ENCODE data around the gene TBC1D14. TPM values are rescaled to one million over a fixed set of nuclear protein-coding genes. Genes with fewer than 3 reads are reported as not detected.
A peak's percentile ranks its signal among the peaks of the same experiment; 100 is the strongest.

TBC1D14 gene
- total and polyA plus RNA-seq, 5 donors from 2014 or later: 46.6 to 67.7 (median 52.2) TPM

- ATAC-seq (ENCODE audit: low read depth in 2 of 2): no peak
- Mint-ChIP-seq H3K9me3 (no peaks in the 10 kb centered on the region), H3K36me3 (peaks cover 58% of the 10 kb centered on the region), H3K4me3 (peak overlapping the region in 2 of 4 donors; percentile 26 to 85), H3K27me3 (no peaks in the 10 kb centered on the region), H3K27ac (peak overlapping the region; percentile 88 to 96 (median 94)), H3K4me1 (peaks cover 26 to 81% (median 65%) of the 10 kb centered on the region in 4 donors)
- DNase-seq: no peak
- Histone ChIP-seq H3K4me1 (ENCODE audit: control insufficient read depth, insufficient read depth, low read length, poor library complexity, severe bottlenecking) (peaks cover 52% of the 10 kb centered on the region), H3K36me3 (ENCODE audit: control insufficient read depth, insufficient read depth, low read length) (peaks cover 21% of the 10 kb centered on the region), H3K27me3 (ENCODE audit: control insufficient read depth, insufficient read depth, low read length) (no peaks in the 10 kb centered on the region), H3K4me3 (ENCODE audit: low read depth, low read length) (peak overlapping the region; percentile 77), H3K27ac (ENCODE audit: insufficient read depth, low read length, poor library complexity, severe bottlenecking) (no peak overlapping the region), H3K9me3 (ENCODE audit: control insufficient read depth in 2 of 2, low read length in 2 of 2) (no peaks in the 10 kb centered on the region)
Measured at GRCh38 chr4:6928081-6928480, 18.5 kb downstream of the TBC1D14 start.

DNA sequence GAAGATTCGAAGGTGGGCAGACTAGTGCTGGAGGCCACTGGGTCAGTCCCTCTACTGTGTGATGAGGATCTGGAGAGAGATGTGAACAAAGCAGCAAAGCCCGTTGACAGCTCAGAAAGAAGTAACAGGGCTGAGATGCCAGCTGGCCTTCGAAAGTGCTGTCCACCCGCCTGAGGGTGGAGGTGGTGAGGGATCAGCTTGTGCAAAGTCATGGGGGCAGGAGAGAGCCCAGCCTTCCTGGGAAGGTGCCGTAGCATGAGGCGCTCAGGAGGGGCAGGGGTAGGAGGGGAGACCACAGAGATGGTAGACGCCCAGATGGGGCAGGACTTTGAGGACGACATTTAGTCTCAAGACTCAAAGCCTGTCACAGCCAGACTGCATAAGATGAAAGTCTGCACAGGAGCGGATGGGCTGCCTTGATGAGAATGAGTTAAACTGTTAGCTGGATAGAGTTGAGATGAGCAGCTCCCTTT is 19.7 kb downstream of the TBC1D14 start:
- DNase-seq: no peak
- peak overlapping the region; percentile 88 to 96 (median 94) for H3K27ac Mint-ChIP-seq
- H3K4me3 Mint-ChIP-seq: peak overlapping the region in 3 of 4 donors; percentile 0 to 32 (median 17)
- H3K4me1 Mint-ChIP-seq: peaks cover 26 to 84% (median 69%) of the 10 kb centered on the region in 4 donors
- Histone ChIP-seq H3K36me3 (ENCODE audit: control insufficient read depth, insufficient read depth, low read length) (peaks cover 11% of the 10 kb centered on the region), H3K4me3 (ENCODE audit: low read depth, low read length) (no peak overlapping the region), H3K27me3 (ENCODE audit: control insufficient read depth, insufficient read depth, low read length) (no peaks in the 10 kb centered on the region), H3K9me3 (ENCODE audit: control insufficient read depth in 2 of 2, low read length in 2 of 2) (no peaks in the 10 kb centered on the region), H3K4me1 (ENCODE audit: control insufficient read depth, insufficient read depth, low read length, poor library complexity, severe bottlenecking) (peaks cover 51% of the 10 kb centered on the region), H3K27ac (ENCODE audit: insufficient read depth, low read length, poor library complexity, severe bottlenecking) (no peak overlapping the region)
- H3K36me3 Mint-ChIP-seq: peaks cover 57% of the 10 kb centered on the region
- H3K27me3 Mint-ChIP-seq: no peaks in the 10 kb centered on the region
- ATAC-seq (ENCODE audit: low read depth in 2 of 2): no peak
- no peaks in the 10 kb centered on the region for H3K9me3 Mint-ChIP-seq

DNA sequence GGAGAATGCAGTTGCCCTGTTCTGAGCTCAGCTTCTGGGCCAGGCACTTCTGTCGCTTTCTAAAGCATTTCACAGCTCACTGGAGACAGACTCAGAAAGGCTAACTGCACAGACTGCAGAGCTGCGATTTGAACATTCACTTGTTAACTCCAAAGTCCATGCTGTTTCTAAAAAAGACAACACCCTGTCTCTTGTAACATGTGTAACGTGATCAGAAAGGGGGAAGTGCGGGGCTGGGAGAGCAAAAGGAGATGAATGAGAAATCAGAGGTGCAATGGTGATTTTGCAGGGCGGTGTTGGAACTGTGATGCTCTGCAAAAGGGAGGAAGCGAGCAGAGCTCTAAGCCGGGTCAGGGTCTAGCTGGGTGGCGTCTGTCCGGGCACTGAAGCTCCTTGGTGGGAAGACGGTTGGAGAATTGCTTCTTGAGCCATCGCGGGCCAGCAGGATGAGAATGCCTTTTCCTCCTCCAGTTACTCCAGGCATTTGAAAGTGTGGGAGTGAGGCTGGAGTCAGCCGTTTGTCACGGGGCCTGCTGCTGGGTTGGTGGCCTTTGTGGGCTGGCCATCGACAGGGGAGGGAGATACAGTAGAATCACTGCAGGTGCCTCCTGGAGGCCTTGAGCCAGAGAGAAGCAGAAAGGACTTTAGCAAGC is 20.3 kb downstream of the TBC1D14 start:
- Histone ChIP-seq H3K36me3 (ENCODE audit: control insufficient read depth, insufficient read depth, low read length) (peaks cover 8% of the 10 kb centered on the region), H3K4me1 (ENCODE audit: control insufficient read depth, insufficient read depth, low read length, poor library complexity, severe bottlenecking) (peaks cover 48% of the 10 kb centered on the region), H3K27me3 (ENCODE audit: control insufficient read depth, insufficient read depth, low read length) (no peaks in the 10 kb centered on the region), H3K4me3 (ENCODE audit: low read depth, low read length) (no peak overlapping the region), H3K9me3 (ENCODE audit: control insufficient read depth in 2 of 2, low read length in 2 of 2) (no peaks in the 10 kb centered on the region), H3K27ac (ENCODE audit: insufficient read depth, low read length, poor library complexity, severe bottlenecking) (no peak overlapping the region)
- DNase-seq: no peak
- ATAC-seq (ENCODE audit: low read depth in 2 of 2): no peak
- Mint-ChIP-seq H3K9me3 (no peaks in the 10 kb centered on the region), H3K27ac (peak overlapping the region; percentile 76 to 89 (median 88)), H3K4me3 (peak overlapping the region in 2 of 4 donors; percentile 54 to 64), H3K27me3 (no peaks in the 10 kb centered on the region), H3K4me1 (peaks cover 26 to 83% (median 67%) of the 10 kb centered on the region in 4 donors), H3K36me3 (peaks cover 52% of the 10 kb centered on the region)

- Histone ChIP-seq H3K36me3 (ENCODE audit: control insufficient read depth, insufficient read depth, low read length) (peaks cover 20% of the 10 kb centered on the region), H3K9me3 (ENCODE audit: control insufficient read depth in 2 of 2, low read length in 2 of 2) (no peaks in the 10 kb centered on the region), H3K4me3 (ENCODE audit: low read depth, low read length) (no peak overlapping the region), H3K27ac (ENCODE audit: insufficient read depth, low read length, poor library complexity, severe bottlenecking) (no peak overlapping the region), H3K4me1 (ENCODE audit: control insufficient read depth, insufficient read depth, low read length, poor library complexity, severe bottlenecking) (peaks cover 24% of the 10 kb centered on the region), H3K27me3 (ENCODE audit: control insufficient read depth, insufficient read depth, low read length) (no peaks in the 10 kb centered on the region)
- H3K27ac Mint-ChIP-seq: no peak overlapping the region
- H3K27me3 Mint-ChIP-seq: no peaks in the 10 kb centered on the region
- ATAC-seq (ENCODE audit: low read depth in 2 of 2) (no peak), DNase-seq (no peak)
- no peak overlapping the region for H3K4me3 Mint-ChIP-seq
- no peaks in the 10 kb centered on the region for H3K9me3 Mint-ChIP-seq
- H3K4me1 Mint-ChIP-seq: peaks cover 23 to 77% (median 55%) of the 10 kb centered on the region in 4 donors
- peaks cover 51% of the 10 kb centered on the region for H3K36me3 Mint-ChIP-seq
Measured at GRCh38 chr4:6932475-6932874, 22.8 kb downstream of the TBC1D14 start.

DNA sequence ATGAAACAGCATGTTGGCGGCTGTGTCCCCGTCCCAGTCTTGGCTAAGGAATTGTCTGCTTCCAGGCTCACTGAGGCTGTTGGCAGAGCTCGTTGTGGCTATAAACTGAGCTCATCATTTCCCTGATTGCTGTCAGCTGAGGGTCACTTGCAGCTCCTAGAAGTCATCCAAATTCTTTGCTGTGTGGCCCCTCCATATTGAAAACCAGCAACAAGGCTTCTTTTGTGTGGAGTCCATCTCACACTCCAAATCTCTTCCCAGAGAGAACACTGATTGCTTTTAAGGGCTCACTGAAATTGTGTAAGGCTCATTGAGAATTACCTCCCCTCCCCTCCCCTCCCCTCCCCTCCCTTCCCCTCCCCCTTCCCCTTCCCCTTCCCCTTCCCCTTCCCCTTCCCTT is 23.3 kb downstream of the TBC1D14 start:
- H3K9me3 ChIP-seq (ENCODE audit: control insufficient read depth in 2 of 2, low read length in 2 of 2): no peaks in the 10 kb centered on the region
- H3K27me3 Mint-ChIP-seq: no peaks in the 10 kb centered on the region
- H3K4me1 ChIP-seq (ENCODE audit: control insufficient read depth, insufficient read depth, low read length, poor library complexity, severe bottlenecking): peaks cover 19% of the 10 kb centered on the region
- no peak overlapping the region for H3K27ac Mint-ChIP-seq
- no peak overlapping the region for H3K4me3 Mint-ChIP-seq
- DNase-seq (no peak), ATAC-seq (ENCODE audit: low read depth in 2 of 2) (no peak)
- H3K36me3 Mint-ChIP-seq: peaks cover 48% of the 10 kb centered on the region
- no peak overlapping the region for H3K27ac ChIP-seq (ENCODE audit: insufficient read depth, low read length, poor library complexity, severe bottlenecking)
- peaks cover 18 to 77% (median 54%) of the 10 kb centered on the region in 4 donors for H3K4me1 Mint-ChIP-seq
- peaks cover 20% of the 10 kb centered on the region for H3K36me3 ChIP-seq (ENCODE audit: control insufficient read depth, insufficient read depth, low read length)
- no peaks in the 10 kb centered on the region for H3K9me3 Mint-ChIP-seq
- no peaks in the 10 kb centered on the region for H3K27me3 ChIP-seq (ENCODE audit: control insufficient read depth, insufficient read depth, low read length)
- no peak overlapping the region for H3K4me3 ChIP-seq (ENCODE audit: low read depth, low read length)

- H3K27ac Mint-ChIP-seq: peak overlapping the region; percentile 81 to 95 (median 91)
- H3K9me3 ChIP-seq (ENCODE audit: control insufficient read depth in 2 of 2, low read length in 2 of 2): no peaks in the 10 kb centered on the region
- no peak for ATAC-seq (ENCODE audit: low read depth in 2 of 2)
- no peak overlapping the region for H3K27ac ChIP-seq (ENCODE audit: insufficient read depth, low read length, poor library complexity, severe bottlenecking)
- H3K27me3 ChIP-seq (ENCODE audit: control insufficient read depth, insufficient read depth, low read length): no peaks in the 10 kb centered on the region
- H3K4me1 Mint-ChIP-seq: peaks cover 18 to 71% (median 47%) of the 10 kb centered on the region in 4 donors
- no peaks in the 10 kb centered on the region for H3K9me3 Mint-ChIP-seq
- H3K36me3 ChIP-seq (ENCODE audit: control insufficient read depth, insufficient read depth, low read length): peaks cover 20% of the 10 kb centered on the region
- H3K4me3 Mint-ChIP-seq: peak overlapping the region in 1 of 4 donors; percentile 11
- H3K4me1 ChIP-seq (ENCODE audit: control insufficient read depth, insufficient read depth, low read length, poor library complexity, severe bottlenecking): peaks cover 18% of the 10 kb centered on the region
- peaks cover 45% of the 10 kb centered on the region for H3K36me3 Mint-ChIP-seq
- H3K4me3 ChIP-seq (ENCODE audit: low read depth, low read length): no peak overlapping the region
- no peak for DNase-seq
- H3K27me3 Mint-ChIP-seq: no peaks in the 10 kb centered on the region
Measured at GRCh38 chr4:6933691-6934430, 24.2 kb downstream of the TBC1D14 start.

DNA sequence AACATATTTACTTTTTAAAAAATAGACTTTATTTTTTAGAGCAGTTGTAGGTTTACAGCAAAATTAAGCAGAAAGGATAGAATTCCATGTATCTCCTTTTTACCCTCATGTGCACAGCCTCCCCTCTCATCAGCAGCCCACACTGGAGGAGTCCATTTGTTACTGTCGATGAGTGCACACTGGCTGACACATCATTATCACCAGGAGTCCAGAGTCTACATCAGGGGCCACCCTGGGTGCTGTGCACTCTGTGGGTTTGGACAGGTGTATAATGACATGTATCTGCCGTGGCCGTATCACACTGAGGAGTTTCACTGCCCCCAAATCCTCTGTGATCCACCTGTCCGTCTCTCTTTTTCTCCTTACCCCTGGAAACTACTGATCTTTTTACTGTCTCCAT is 26.3 kb downstream of the TBC1D14 start:
- no peaks in the 10 kb centered on the region for H3K27me3 ChIP-seq (ENCODE audit: control insufficient read depth, insufficient read depth, low read length)
- H3K4me3 Mint-ChIP-seq: no peak overlapping the region
- H3K4me1 ChIP-seq (ENCODE audit: control insufficient read depth, insufficient read depth, low read length, poor library complexity, severe bottlenecking): peaks cover 32% of the 10 kb centered on the region
- H3K9me3 ChIP-seq (ENCODE audit: control insufficient read depth in 2 of 2, low read length in 2 of 2): no peaks in the 10 kb centered on the region
- H3K27ac Mint-ChIP-seq: peak overlapping the region; percentile 12 to 89 (median 63)
- H3K36me3 ChIP-seq (ENCODE audit: control insufficient read depth, insufficient read depth, low read length): peaks cover 17% of the 10 kb centered on the region
- H3K4me3 ChIP-seq (ENCODE audit: low read depth, low read length): no peak overlapping the region
- DNase-seq: no peak
- no peak overlapping the region for H3K27ac ChIP-seq (ENCODE audit: insufficient read depth, low read length, poor library complexity, severe bottlenecking)
- no peak for ATAC-seq (ENCODE audit: low read depth in 2 of 2)
- peaks cover 36% of the 10 kb centered on the region for H3K36me3 Mint-ChIP-seq
- H3K4me1 Mint-ChIP-seq: peaks cover 22 to 77% (median 49%) of the 10 kb centered on the region in 4 donors
- H3K27me3 Mint-ChIP-seq: no peaks in the 10 kb centered on the region
- no peaks in the 10 kb centered on the region for H3K9me3 Mint-ChIP-seq
